Panc1 (cell line): ENCODE results near the gene FARS2. TPM values are rescaled to one million over a fixed set of nuclear protein-coding genes. Genes with fewer than 3 reads are reported as not detected.

Experiments used
- ATAC-seq: fragments of 200-7000 bp; cut with Tn5 transposase; 2 replicates; pipeline ENCODE4 v1.9.1; 2020; ENCODE audit warnings: mild to moderate bottlenecking, moderate library complexity
- BruUV-seq: library from RNA; stranded (reverse); fragments of 400-500 nt; replicated peaks from 2 replicates; lab custom pipeline; 2021; lab: Mats Ljungman, UMichigan
- CTCF ChIA-PET: fragments of 300-600 bp; sonication (Branson Sonifier 250); formaldehyde crosslinking; loops from one replicate; lab custom pipeline; 2022; ENCODE audit warnings: antibody characterized with exemption; lab: Charles Lee
- POLR2A ChIA-PET: fragments of 300-600 bp; sonication (Branson Sonifier 250); formaldehyde crosslinking; loops from one replicate; lab custom pipeline; 2022; ENCODE audit warnings: antibody characterized with exemption; lab: Charles Lee
- DNase-seq: peaks from one replicate; pipeline ENCODE4 v3.0.0-alpha.2; 2010; ENCODE audit warnings: low read depth, low spot score
- H3K27ac ChIP-seq: 2 replicates; pipeline ENCODE4 v1.5.1; 2011; ENCODE audit warnings: mild to moderate bottlenecking, low read length, inconsistent platforms
- H3K27me3 ChIP-seq: fragments of 200-500 bp; sonication (Bioruptor generic); 2 replicates; pipeline ENCODE4 v1.6.0; 2014; ENCODE audit warnings: low read length, inconsistent platforms; ENCODE audit not compliant: control insufficient read depth, insufficient read depth
- H3K36me3 ChIP-seq: fragments of 200-500 bp; sonication (Bioruptor generic); 2 replicates; pipeline ENCODE4 v1.5.1; 2014; ENCODE audit warnings: inconsistent platforms, mild to moderate bottlenecking, low read length, moderate library complexity; ENCODE audit not compliant: control insufficient read depth, insufficient read depth
- H3K4me1 ChIP-seq: 2 replicates; pipeline ENCODE4 v1.5.1; 2011; ENCODE audit warnings: inconsistent platforms, mild to moderate bottlenecking, low read length, moderate library complexity; ENCODE audit not compliant: control insufficient read depth, insufficient read depth
- H3K4me3 ChIP-seq, 2 experiments: 2 replicates each; pipeline ENCODE4 v1.5.1; 2011 to 2012; ENCODE audit warnings: low read depth in 2 of 2, low read length in 2 of 2, mild to moderate bottlenecking in 2 of 2, inconsistent platforms in 1 of 2, moderate library complexity in 1 of 2
- H3K9me3 ChIP-seq: fragments of 200-500 bp; sonication (Bioruptor generic); 2 replicates; pipeline ENCODE4 v1.5.1; 2014; ENCODE audit warnings: low read depth, mild to moderate bottlenecking, inconsistent platforms, low read length, moderate library complexity; ENCODE audit not compliant: control insufficient read depth, insufficient read depth
- CTCF ChIP-seq: fragments of 450-650 bp; IDR thresholded peaks from 2 replicates; pipeline ENCODE4 v1.5.1; 2017; ENCODE audit warnings: mild to moderate bottlenecking
- POLR2AphosphoS5 ChIP-seq: IDR thresholded peaks from 2 replicates; pipeline ENCODE4 v1.6.1; 2012; ENCODE audit warnings: mild to moderate bottlenecking, low read depth, low read length, moderate library complexity
- SIN3A ChIP-seq: IDR thresholded peaks from 2 replicates; pipeline ENCODE4 v1.6.1; 2012; ENCODE audit warnings: low read depth, mild to moderate bottlenecking, low read length, moderate library complexity, borderline replicate concordance; ENCODE audit not compliant: insufficient read depth
- TCF7L2 ChIP-seq: IDR thresholded peaks from 2 replicates; pipeline ENCODE4 v1.6.1; 2011; ENCODE audit warnings: mild to moderate bottlenecking, low read depth, low read length, inconsistent platforms
- in situ Hi-C: cut with HindIII; loops from 2 replicates; pipeline ENCODE4 v1.10.0; 2016; ENCODE audit warnings: low sequenced_read_pairs, low pct_unique_long_range_greater_than_20kb
- intact Hi-C: fragments of 100-400 bp; cut with micrococcal nuclease; formaldehyde crosslinking; loops from one replicate; pipeline ENCODE4 v1.10.0; 2022; ENCODE audit not compliant: unreplicated experiment
- total RNA-seq: library from RNA; stranded (reverse); gene quantifications from one replicate; pipeline ENCODE4 v1.2.1, GENCODE V29; 2021; ENCODE audit not compliant: unreplicated experiment
- TF ChIP-seq, protein P1 (sequence below), 2 experiments: IDR thresholded peaks; 2 replicates each; pipeline ENCODE4 v1.6.1; 2011 to 2012; ENCODE audit warnings: low read depth in 2 of 2, control low read depth in 1 of 2, low read length in 1 of 2, mild to moderate bottlenecking in 1 of 2, moderate library complexity in 1 of 2; ENCODE audit not compliant: insufficient read depth in 1 of 2

FARS2 gene
- total RNA-seq, 1 experiment from 2014 or later: 12.8 TPM

DNA sequence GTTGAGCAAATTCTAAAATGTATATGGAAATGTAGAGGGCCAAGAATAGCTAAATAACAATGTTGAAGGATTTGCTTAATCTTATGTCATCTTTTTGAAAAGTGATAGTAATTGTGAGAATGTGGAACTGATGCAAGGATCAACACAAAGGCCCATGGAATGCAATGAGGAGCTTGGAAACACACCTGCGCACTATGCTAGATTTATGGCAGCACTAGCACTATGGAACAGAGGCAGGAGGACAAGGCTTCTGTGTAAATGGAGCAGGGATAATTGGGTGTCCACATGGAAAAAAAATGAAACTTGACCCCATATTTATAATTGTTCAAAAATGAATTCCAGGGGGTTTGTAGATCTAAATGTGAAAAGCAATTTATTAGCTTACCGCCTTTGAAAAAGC, 298.3 kb downstream of the FARS2 start:
- in situ Hi-C loops (no loop called here), intact Hi-C loops (no loop called here)
- DNase-seq (no peak), ATAC-seq (no peak)
- Histone ChIP-seq H3K4me3 (no peak overlapping the region), H3K4me1 (no peaks in the 10 kb centered on the region), H3K27me3 (no peaks in the 10 kb centered on the region), H3K36me3 (no peaks in the 10 kb centered on the region), H3K9me3 (no peaks in the 10 kb centered on the region), H3K27ac (no peak overlapping the region)
- TF ChIP-seq, protein P1, sequence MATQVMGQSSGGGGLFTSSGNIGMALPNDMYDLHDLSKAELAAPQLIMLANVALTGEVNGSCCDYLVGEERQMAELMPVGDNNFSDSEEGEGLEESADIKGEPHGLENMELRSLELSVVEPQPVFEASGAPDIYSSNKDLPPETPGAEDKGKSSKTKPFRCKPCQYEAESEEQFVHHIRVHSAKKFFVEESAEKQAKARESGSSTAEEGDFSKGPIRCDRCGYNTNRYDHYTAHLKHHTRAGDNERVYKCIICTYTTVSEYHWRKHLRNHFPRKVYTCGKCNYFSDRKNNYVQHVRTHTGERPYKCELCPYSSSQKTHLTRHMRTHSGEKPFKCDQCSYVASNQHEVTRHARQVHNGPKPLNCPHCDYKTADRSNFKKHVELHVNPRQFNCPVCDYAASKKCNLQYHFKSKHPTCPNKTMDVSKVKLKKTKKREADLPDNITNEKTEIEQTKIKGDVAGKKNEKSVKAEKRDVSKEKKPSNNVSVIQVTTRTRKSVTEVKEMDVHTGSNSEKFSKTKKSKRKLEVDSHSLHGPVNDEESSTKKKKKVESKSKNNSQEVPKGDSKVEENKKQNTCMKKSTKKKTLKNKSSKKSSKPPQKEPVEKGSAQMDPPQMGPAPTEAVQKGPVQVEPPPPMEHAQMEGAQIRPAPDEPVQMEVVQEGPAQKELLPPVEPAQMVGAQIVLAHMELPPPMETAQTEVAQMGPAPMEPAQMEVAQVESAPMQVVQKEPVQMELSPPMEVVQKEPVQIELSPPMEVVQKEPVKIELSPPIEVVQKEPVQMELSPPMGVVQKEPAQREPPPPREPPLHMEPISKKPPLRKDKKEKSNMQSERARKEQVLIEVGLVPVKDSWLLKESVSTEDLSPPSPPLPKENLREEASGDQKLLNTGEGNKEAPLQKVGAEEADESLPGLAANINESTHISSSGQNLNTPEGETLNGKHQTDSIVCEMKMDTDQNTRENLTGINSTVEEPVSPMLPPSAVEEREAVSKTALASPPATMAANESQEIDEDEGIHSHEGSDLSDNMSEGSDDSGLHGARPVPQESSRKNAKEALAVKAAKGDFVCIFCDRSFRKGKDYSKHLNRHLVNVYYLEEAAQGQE (IDR thresholded peaks at IDR 0.05; ENCODE audit: insufficient read depth in 1 of 2, low read depth in 2 of 2, low read length in 1 of 2): no peak
- no peak for TF ChIP-seq TCF7L2
- TF ChIP-seq CTCF: no peak
- TF ChIP-seq POLR2AphosphoS5: no peak
- no peak for TF ChIP-seq SIN3A
- CTCF ChIA-PET: no interaction called here
- POLR2A ChIA-PET: no interaction called here
- BruUV-seq: no TSS peak

DNA sequence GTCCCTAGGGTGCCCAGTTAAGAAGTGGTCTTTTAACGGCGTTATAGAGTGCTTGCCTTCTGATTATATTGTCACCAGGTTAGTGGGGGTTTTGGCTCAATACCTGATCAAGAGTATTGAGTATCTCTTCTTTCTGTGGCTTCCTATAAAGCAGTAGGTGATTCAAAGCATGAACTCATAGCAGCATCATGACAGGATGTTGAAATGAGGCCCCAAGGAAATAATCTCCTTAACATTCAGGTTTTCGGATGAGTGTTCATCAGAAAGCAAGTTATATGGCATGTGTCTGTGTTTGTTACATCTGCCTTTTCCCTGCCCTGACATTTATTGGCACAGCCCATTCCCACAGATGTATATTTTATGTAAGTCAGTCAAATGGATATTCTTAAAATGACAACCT, 301.0 kb downstream of the FARS2 start:
- in situ Hi-C loops: no loop called here
- no peak for ATAC-seq
- CTCF ChIA-PET: no interaction called here

More for the DNA sequence above, 301.0 kb downstream of the FARS2 start:
- Histone ChIP-seq H3K4me3 (no peak overlapping the region), H3K27ac (no peak overlapping the region), H3K4me1 (no peaks in the 10 kb centered on the region), H3K36me3 (no peaks in the 10 kb centered on the region), H3K9me3 (no peaks in the 10 kb centered on the region), H3K27me3 (no peaks in the 10 kb centered on the region)
- no peak for DNase-seq
- BruUV-seq: no TSS peak
- POLR2A ChIA-PET: no interaction called here
- intact Hi-C loops: no loop called here
- no peak for TF ChIP-seq CTCF
- TF ChIP-seq, protein P1 (IDR thresholded peaks at IDR 0.05; ENCODE audit: insufficient read depth in 1 of 2, low read depth in 2 of 2, low read length in 1 of 2): no peak
